Ishikawa (cell line): Measurements from ENCODE around the gene SCG2.

Source experiments
- CEBPB ChIP-seq: IDR thresholded peaks from 2 replicates; pipeline ENCODE4 v1.6.1; 2012
- CREB1 ChIP-seq: IDR thresholded peaks from 2 replicates; pipeline ENCODE4 v1.6.1; 2012; ENCODE audit warnings: low read depth
- EGR1 ChIP-seq: IDR thresholded peaks from 2 replicates; pipeline ENCODE4 v1.6.1; 2012
- EP300 ChIP-seq: IDR thresholded peaks from 2 replicates; pipeline ENCODE4 v1.6.1; 2012; ENCODE audit warnings: borderline replicate concordance
- FOXM1 ChIP-seq: IDR thresholded peaks from 2 replicates; pipeline ENCODE4 v1.6.1; 2012; ENCODE audit warnings: low read depth, borderline replicate concordance
- MAX ChIP-seq: IDR thresholded peaks from 2 replicates; pipeline ENCODE4 v1.6.1; 2012
- NFIC ChIP-seq: IDR thresholded peaks from 2 replicates; pipeline ENCODE4 v1.6.1; 2012
- RAD21 ChIP-seq: IDR thresholded peaks from 2 replicates; pipeline ENCODE4 v1.6.1; 2012; ENCODE audit warnings: low read depth
- REST ChIP-seq: IDR thresholded peaks from 2 replicates; pipeline ENCODE4 v1.6.1; 2012; ENCODE audit warnings: low read depth, mild to moderate bottlenecking
- TAF1 ChIP-seq: IDR thresholded peaks from 2 replicates; pipeline ENCODE4 v1.6.1; 2012; ENCODE audit warnings: low read depth, mild to moderate bottlenecking
- TCF12 ChIP-seq: IDR thresholded peaks from 2 replicates; pipeline ENCODE4 v1.6.1; 2012; ENCODE audit warnings: low read depth
- TEAD4 ChIP-seq: IDR thresholded peaks from 2 replicates; pipeline ENCODE4 v1.6.1; 2012
- USF1 ChIP-seq: IDR thresholded peaks from 2 replicates; pipeline ENCODE4 v1.6.1; 2012
- YY1 ChIP-seq: IDR thresholded peaks from 2 replicates; pipeline ENCODE4 v1.6.1; 2012; ENCODE audit warnings: low read depth
- ZBTB7A ChIP-seq: IDR thresholded peaks from 2 replicates; pipeline ENCODE4 v1.6.1; 2012; ENCODE audit warnings: low read depth

Gene SCG2

GRCh38 chr2:223599640-223600380 lies 2.4 kb downstream of the SCG2 start:
- TF ChIP-seq ZBTB7A (no peak), TAF1 (no peak)

GRCh38 chr2:223598994-223599639 lies 3.0 kb downstream of the SCG2 start:
- TF ChIP-seq USF1, result no peak

- TF ChIP-seq MAX, result no peak
- TF ChIP-seq EGR1, result no peak
- TF ChIP-seq YY1, result no peak
- TF ChIP-seq EP300, result no peak
- no peak for TF ChIP-seq TEAD4
- no peak for TF ChIP-seq ZBTB7A
- TF ChIP-seq NFIC, result no peak
- TF ChIP-seq TCF12, result no peak
- no peak for TF ChIP-seq USF1
- no peak for TF ChIP-seq CREB1
- TF ChIP-seq CEBPB, result no peak
- TF ChIP-seq FOXM1, result no peak
- TF ChIP-seq RAD21, result no peak
- TF ChIP-seq REST, result no peak
- TF ChIP-seq TAF1, result no peak
Observed at GRCh38 chr2:223597076-223597475, 5.1 kb downstream of the SCG2 start.

- TF ChIP-seq RAD21, result no peak
- TF ChIP-seq FOXM1, result no peak
- no peak for TF ChIP-seq YY1
- no peak for TF ChIP-seq EP300
- TF ChIP-seq CREB1, result no peak
- TF ChIP-seq TCF12, result no peak
- TF ChIP-seq TAF1, result no peak
- TF ChIP-seq MAX, result no peak
- TF ChIP-seq ZBTB7A, result no peak
- no peak for TF ChIP-seq TEAD4
- TF ChIP-seq REST, result no peak
- no peak for TF ChIP-seq USF1
- no peak for TF ChIP-seq NFIC
- TF ChIP-seq EGR1, result no peak
- TF ChIP-seq CEBPB, result no peak
Observed at GRCh38 chr2:223596208-223596607, 6.0 kb downstream of the SCG2 start.

GRCh38 chr2:223594831-223595230 lies 7.3 kb downstream of the SCG2 start:
- TF ChIP-seq CEBPB, result no peak
- TF ChIP-seq TEAD4, result no peak
- TF ChIP-seq ZBTB7A, result no peak
- TF ChIP-seq MAX, result no peak
- TF ChIP-seq NFIC, result no peak
- no peak for TF ChIP-seq USF1
- TF ChIP-seq YY1, result no peak
- no peak for TF ChIP-seq RAD21
- TF ChIP-seq TCF12, result no peak
- no peak for TF ChIP-seq CREB1
